Suppressor macrophage (primary cell): ENCODE measurements around the gene MSRB3.
A peak's percentile ranks its signal among the peaks of the same experiment; 100 is the strongest.
"Not testable (repeated sequence)": the region's sequence is repeated elsewhere in the genome, so short reads cannot be mapped to it uniquely, and the experiment has no call there.

ENCODE experiments used
- DNase-seq, 4 experiments: peaks; one replicate each; pipeline ENCODE4 v3.0.0-alpha.2; 2020 to 2022

MSRB3 gene

DNA sequence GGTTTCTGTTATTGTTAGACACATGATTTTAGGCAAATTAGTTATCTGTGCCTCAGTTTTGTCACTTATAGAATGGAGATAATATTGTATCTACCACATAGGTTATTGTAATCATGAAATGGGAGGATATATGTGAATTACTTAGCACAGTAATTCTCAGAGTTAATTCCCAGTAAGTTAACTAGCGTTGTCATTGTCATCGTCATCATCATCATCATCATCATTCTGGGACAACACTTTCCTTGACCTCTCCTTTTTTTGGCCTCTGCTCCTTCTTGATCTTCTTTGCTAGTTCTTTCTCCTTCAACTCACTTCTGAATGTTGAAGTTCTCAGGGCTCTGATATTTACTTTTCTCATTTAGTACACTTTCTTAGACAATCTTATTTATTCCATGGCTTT lies 13.8 kb downstream of the MSRB3 start:
- DNase-seq = no peak

DNA sequence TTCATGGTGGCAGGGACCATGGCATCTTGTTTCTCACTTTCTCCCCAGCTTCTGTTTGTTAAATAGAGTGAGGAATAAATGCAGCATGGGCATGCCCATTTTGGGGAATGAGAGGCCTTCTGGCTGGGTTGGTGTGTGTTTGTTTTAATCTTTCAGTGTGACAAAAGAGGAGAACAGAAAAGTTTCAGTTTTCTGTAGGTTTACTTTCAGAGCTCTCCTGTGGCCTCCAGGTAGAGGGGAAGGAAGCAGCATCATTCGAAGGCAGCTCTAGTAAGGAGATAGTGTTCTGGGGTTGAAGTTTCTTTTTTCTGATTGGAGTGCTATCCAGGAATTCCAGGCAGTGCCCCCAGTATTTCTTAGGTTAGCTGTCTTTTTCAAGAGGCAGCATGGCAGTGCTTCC lies 15.3 kb downstream of the MSRB3 start:
- no peak for DNase-seq

DNA sequence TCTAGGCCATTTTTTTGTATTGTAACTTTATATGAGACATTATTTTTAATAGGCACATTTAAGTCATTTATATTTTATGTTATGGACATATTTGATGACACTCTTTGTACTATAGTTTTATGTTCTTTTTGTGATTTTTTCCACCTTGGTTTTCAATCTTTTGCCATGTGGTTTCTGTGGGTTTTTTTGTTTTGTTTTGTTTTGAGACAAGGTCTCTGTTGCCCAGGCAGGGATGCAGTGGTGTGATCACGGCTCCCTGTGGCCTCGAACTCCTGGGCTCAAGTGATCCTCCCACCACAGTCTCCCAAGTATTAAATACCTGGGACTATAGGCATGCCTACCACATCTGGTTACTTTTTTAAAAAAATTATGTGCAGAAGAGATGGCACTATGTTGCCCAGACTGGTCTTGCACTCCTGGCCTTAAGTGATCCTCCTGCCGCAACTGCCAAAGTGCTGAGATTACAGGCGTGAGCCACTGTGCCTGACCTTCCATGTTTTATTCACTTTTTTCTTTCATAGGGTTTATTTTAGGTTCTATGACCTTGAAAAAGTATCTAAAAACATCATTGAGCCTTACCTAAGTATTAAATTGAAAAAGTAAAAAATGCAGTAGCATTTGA lies 16.3 kb downstream of the MSRB3 start:
- no peak for DNase-seq

DNA sequence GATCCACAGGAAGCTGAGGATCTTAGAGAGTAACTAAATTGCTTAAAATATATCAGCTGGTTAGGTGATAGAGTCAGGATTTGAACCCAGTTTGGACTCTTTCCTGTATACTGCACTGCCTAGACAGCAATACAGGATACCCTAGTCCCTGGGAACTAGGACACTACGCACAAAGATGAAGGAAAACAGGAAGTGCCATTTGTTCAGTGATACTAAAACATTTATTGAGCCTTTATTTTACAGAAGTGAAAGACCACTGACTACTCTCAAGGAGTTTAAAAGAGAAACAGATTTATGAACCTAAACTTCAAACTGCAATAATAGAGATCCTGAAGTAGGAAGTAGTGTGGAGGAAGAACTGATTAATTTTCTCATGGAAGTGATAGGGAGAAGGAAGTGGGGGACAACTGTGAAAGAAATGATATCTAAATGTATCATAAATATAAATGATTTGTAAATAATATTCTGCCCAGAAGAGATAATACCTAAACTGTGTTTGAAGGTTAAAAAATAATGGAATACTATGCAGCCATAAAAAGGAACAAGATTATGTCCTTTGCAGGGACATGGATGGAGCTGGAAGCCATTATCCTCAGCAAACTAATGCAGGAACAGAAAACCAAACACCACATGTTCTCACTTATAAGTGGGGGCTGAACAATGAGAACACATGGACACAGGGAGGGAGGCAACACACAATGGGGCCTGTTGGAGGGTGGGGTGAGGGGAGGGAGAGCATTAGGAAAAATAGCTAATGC lies 18.2 kb downstream of the MSRB3 start:
- peak in 3 of 4 experiments; percentile 34 to 69 (median 62) for DNase-seq

DNA sequence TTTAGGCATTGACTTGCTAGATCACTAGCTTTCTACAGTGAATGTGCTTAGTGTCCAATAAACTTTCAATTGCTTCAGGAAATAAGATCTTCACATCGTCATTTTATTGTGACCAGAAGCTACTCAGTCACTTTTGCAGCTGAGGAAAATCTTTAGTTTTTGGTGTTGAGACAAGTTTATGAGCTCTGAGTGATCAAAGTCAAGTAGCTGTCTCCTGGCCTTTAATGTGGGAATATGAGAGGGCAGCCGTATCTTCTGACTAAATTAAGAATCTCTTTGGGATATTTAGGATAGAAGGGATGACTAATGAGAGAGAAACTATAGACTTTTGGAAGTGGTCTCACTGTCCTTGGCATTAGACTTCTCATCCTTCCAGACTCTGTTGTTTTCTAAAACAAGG lies 21.6 kb downstream of the MSRB3 start:
- DNase-seq = no peak

GRCh38 chr12:65300679-65301349 lies 22.3 kb downstream of the MSRB3 start:
- DNase-seq = peak; percentile 20 to 34 (median 26)

DNA sequence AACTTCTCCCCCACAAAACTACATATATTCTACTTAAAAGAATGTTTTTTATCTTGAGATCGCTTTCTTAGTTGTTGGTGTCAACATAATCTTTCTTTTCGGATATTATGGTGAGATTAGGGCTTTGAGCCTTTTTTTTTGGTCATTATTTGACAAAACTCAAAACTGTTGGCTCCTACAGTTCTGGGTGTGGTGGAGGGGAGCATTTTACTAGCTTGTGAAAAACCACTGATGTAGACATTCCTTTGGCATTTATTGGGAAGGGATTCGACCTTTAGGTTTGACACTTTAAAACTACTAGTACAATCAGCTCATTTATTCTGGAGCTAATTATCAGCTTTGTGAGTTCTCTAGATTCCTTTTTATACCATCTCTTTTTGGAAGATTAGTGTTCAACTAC lies 24.4 kb downstream of the MSRB3 start:
- DNase-seq = no peak

- DNase-seq = no peak
These were observed 27.0 kb downstream of the MSRB3 start for GRCh38 chr12:65305346-65305950.

DNA sequence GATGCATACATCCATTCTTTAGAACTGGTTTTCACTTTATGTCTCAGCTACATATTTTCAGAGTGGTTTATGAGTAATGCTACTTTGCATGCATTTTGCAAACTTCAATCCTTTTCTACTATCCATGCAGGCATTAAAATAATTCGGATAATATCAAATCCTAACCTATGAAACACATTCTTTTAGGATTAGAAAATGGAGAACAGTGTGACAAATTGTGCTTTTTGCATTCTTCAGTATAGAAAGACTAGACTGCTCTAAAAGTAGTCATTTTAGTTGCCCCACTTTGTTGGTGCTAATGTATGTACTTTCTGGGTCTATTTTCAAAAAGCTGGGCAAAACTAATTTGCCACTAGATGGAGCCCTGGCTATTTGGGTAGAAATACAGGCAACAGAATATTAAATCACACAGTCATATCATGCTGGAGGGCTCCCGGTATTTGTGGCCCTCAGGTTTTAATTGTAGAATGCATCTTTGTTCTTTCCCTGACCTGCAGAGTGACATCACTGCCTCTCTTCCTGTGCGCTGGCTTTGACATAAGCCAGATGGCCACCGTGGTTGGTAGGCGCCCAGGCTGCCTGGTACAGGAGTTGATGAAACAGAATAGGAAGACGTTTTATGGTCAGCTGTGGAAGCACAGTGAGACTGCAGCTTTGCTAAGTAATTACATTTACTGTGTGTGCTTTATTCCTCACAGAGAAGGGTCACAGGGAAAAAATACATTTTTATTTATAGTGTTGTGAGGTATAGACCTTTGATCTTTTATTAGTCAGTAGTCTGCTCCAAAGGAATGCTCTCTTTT lies 28.1 kb downstream of the MSRB3 start:
- DNase-seq = peak; percentile 52 to 65 (median 56)

- DNase-seq = peak in 2 of 4 experiments; percentile 3 to 18
These were observed 28.7 kb downstream of the MSRB3 start for GRCh38 chr12:65307169-65307501.

GRCh38 chr12:65308006-65308405 lies 29.5 kb downstream of the MSRB3 start:
- peak in 2 of 4 experiments; percentile 22 to 32 for DNase-seq

- DNase-seq = no peak
These were observed 30.2 kb downstream of the MSRB3 start for GRCh38 chr12:65308601-65309071.

DNA sequence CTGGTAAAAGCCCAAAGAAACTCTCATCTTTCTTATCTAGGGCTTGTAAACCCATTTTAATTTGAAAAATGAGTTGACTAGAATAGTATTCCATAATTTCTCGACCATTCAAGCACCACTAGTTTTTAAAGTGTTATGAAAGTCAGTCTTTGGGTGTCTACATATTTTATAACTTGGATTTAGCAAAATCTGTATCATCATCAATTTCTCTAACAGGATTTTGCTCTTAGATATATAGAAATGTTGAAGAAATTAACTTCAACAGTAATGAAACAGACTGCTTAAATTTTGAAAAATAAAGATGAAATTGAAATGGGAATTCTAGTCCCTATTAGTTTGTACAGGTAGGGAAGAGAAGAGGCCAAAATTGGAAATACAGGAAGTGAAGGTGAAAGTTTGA lies 32.8 kb downstream of the MSRB3 start:
- DNase-seq = no peak

GRCh38 chr12:65313719-65314317 lies 35.3 kb downstream of the MSRB3 start:
- DNase-seq = peak in 2 of 4 experiments; percentile 42 to 60

DNA sequence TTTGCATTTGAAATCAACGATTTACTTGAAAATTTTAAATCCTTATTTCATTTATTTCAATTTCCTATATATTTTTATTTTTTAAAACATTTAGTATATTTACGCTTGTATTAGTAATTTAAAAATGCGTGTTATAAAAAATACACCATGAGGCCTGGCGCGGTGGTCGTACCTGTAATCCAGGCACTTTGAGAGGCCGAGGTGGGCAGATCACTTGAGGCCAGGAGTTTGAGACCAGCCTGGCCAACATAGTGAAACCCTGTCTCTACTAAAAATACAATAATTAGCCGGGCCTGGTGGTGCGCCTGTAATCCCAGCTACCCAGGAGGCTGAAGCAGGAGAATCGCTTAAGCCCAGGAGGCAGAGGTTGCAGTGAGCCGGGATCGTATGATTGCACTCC lies 36.8 kb downstream of the MSRB3 start:
- not testable (repeated sequence) for DNase-seq

DNA sequence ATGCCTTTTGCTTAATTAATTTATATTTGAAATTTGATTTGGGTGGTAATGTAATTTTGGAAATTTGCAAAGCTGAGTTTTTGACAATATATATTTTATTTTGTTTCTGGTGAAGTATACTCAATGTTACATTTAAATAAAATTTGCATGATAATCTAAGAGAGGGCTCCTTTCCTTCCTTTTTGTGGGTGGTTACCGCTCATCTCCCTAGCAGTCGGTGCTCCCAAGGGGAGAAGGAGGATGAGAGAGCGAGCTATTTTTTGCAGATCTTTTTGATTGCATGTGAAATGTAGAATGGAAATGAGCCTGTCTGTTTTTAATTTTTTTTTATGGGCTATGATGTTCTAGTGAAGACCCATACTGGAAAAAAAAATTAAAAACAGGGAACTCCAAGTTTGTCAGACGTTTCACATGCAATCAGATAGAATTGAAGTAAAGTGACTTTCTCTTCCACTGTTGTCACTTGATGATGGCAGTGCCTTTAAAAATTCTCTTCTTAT lies 39.8 kb downstream of the MSRB3 start:
- no peak for DNase-seq

DNA sequence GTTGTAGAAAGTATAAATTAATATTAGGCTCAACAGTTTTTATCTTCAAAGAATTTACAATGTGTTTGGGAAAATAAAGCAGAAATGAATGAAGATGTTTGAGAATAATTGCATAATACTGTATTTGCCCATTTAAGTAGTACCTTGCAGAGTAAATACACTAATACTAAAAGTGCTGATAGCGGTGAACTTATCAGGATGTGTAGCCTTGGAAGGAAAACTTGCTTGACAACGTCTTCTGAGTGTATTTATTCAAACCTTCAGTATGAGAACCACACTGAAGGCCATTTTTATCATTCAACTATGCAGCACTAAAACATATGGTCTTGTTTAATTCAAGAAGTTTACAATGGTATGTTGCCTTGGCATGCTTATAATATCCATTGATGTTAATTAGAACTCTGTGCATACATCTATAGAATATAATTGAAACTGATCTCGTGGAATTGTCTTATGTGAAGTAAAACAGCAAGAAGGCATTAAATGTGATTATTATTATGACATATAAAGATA lies 41.3 kb downstream of the MSRB3 start:
- no peak for DNase-seq

- DNase-seq = no peak
These were observed 44.6 kb downstream of the MSRB3 start for GRCh38 chr12:65323070-65323469.

- no peak for DNase-seq
These were observed 45.6 kb downstream of the MSRB3 start for GRCh38 chr12:65324056-65324455.

- DNase-seq = no peak
These were observed 46.1 kb downstream of the MSRB3 start for GRCh38 chr12:65324551-65324950.

GRCh38 chr12:65325183-65325582 lies 46.7 kb downstream of the MSRB3 start:
- DNase-seq = no peak

DNA sequence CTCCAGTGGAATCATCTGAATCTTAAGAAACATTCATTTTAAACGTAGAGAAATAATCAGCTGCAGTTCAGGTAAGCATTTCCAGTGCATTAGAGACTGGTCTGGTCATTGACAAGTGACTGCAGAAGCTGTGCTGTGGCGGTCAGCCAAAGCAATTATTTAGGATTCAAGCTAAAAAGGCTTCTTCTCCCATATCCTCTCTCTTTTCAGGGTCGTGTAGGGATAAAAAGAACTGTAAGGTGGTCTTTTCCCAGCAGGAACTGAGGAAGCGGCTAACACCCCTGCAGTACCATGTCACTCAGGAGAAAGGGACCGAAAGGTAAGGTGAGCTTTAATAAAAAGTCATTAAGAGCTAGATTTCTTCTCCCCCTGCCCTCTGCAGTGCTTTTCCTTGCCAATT lies 48.1 kb downstream of the MSRB3 start:
- no peak for DNase-seq
